GM23338 (cell line): Measurements from ENCODE around the gene DMAC2L. TPM values are rescaled to one million over a fixed set of nuclear protein-coding genes. Genes with fewer than 3 reads are reported as not detected.

Experiments
- ATAC-seq: fragments of 200-7000 bp; cut with Tn5 transposase; 3 replicates; pipeline ENCODE4 v1.9.1; 2020
- DNase-seq: peaks from one replicate; pipeline ENCODE4 v3.0.0-alpha.2; 2015; ENCODE audit warnings: low spot score
- H2AFZ ChIP-seq: fragments of 200-600 bp; sonication (generic); 2 replicates; pipeline ENCODE4 v1.8.0; 2016; ENCODE audit warnings: antibody characterized with exemption, mild to moderate bottlenecking, moderate library complexity
- H3F3A ChIP-seq: fragments of 200-600 bp; sonication (generic); replicated peaks from 2 replicates; pipeline ENCODE4 v1.8.0; 2017; ENCODE audit warnings: antibody characterized with exemption, mixed run types, low read depth
- H3K27ac ChIP-seq: fragments of 200-600 bp; sonication (generic); 2 replicates; pipeline ENCODE4 v1.6.1; 2016; ENCODE audit warnings: low read depth
- H3K27me3 ChIP-seq: fragments of 200-600 bp; sonication (generic); 2 replicates; pipeline ENCODE4 v1.8.0; 2016; ENCODE audit warnings: mild to moderate bottlenecking, mixed run types, moderate library complexity; ENCODE audit not compliant: insufficient read depth
- H3K36me3 ChIP-seq: fragments of 200-600 bp; sonication (generic); 2 replicates; pipeline ENCODE4 v1.8.0; 2016; ENCODE audit warnings: mild to moderate bottlenecking; ENCODE audit not compliant: insufficient read depth
- H3K4me1 ChIP-seq: fragments of 200-600 bp; sonication (generic); 2 replicates; pipeline ENCODE4 v1.8.0; 2016; ENCODE audit warnings: mild to moderate bottlenecking, moderate library complexity; ENCODE audit not compliant: insufficient read depth
- H3K4me2 ChIP-seq: fragments of 200-600 bp; sonication (generic); 2 replicates; pipeline ENCODE4 v1.7.1; 2017; ENCODE audit warnings: mixed run types
- H3K4me3 ChIP-seq: fragments of 200-600 bp; sonication (generic); 2 replicates; pipeline ENCODE4 v1.6.1; 2016; ENCODE audit warnings: mixed run types
- H3K79me2 ChIP-seq: fragments of 200-600 bp; sonication (generic); replicated peaks from 2 replicates; pipeline ENCODE4 v1.8.0; 2017; ENCODE audit warnings: mild to moderate bottlenecking; ENCODE audit not compliant: insufficient read depth
- H3K9me2 ChIP-seq: fragments of 200-600 bp; sonication (generic); 2 replicates; pipeline ENCODE4 v1.8.0; 2017; ENCODE audit not compliant: insufficient read depth
- H4K20me1 ChIP-seq: fragments of 200-600 bp; sonication (generic); replicated peaks from 2 replicates; pipeline ENCODE4 v1.8.0; 2017; ENCODE audit warnings: mild to moderate bottlenecking; ENCODE audit not compliant: insufficient read depth
- H3K27ac Mint-ChIP-seq: 2 replicates; pipeline ENCODE4 v1.8.0; 2020; ENCODE audit warnings: inconsistent platforms, mild to moderate bottlenecking, moderate library complexity, mixed read lengths
- H3K27me3 Mint-ChIP-seq: 3 replicates; pipeline ENCODE4 v1.8.0; 2022; ENCODE audit warnings: low read depth, mild to moderate bottlenecking, moderate library complexity, mixed read lengths, inconsistent platforms; ENCODE audit not compliant: insufficient read depth, poor library complexity
- H3K36me3 Mint-ChIP-seq: 3 replicates; pipeline ENCODE4 v1.8.0; 2021; ENCODE audit warnings: low read depth, mild to moderate bottlenecking, inconsistent platforms, moderate library complexity, mixed read lengths
- H3K4me1 Mint-ChIP-seq: 3 replicates; pipeline ENCODE4 v1.8.0; 2020; ENCODE audit warnings: mild to moderate bottlenecking, inconsistent platforms, mixed read lengths
- H3K4me3 Mint-ChIP-seq: 3 replicates; pipeline ENCODE4 v1.8.0; 2021; ENCODE audit warnings: moderate library complexity, mild to moderate bottlenecking, inconsistent platforms, mixed read lengths
- H3K9me3 Mint-ChIP-seq: 3 replicates; pipeline ENCODE4 v1.8.0; 2020; ENCODE audit warnings: moderate library complexity, mild to moderate bottlenecking, inconsistent platforms, mixed read lengths
- CREB1 ChIP-seq: fragments of 250-450 bp; sonication (Bioruptor Pico); IDR thresholded peaks from 2 replicates; pipeline ENCODE4 v1.5.0; 2020; ENCODE audit warnings: low read depth, mild to moderate bottlenecking, moderate library complexity
- CTCF ChIP-seq, 2 experiments: fragments of 200-600 bp in 1 of 2; sonication (generic) in 1 of 2; conservative IDR thresholded peaks; 2 replicates each; pipeline versions ENCODE4 v1.5.1 to v1.6.1; 2016 to 2017; ENCODE audit warnings: antibody characterized with exemption in 2 of 2, low read depth in 2 of 2, mild to moderate bottlenecking in 2 of 2, moderate library complexity in 1 of 2
- ETS1 ChIP-seq: IDR thresholded peaks from 2 replicates; pipeline ENCODE4 v1.6.1; 2016; ENCODE audit warnings: antibody characterized with exemption
- EZH2 ChIP-seq: fragments of 200-600 bp; sonication (generic); IDR thresholded peaks from one replicate; pipeline ENCODE4 v1.8.0; 2017; ENCODE audit warnings: antibody characterized with exemption, mild to moderate bottlenecking, low read depth; ENCODE audit not compliant: unreplicated experiment
- EZH2phosphoT487 ChIP-seq: fragments of 200-600 bp; sonication (generic); IDR thresholded peaks from one replicate; pipeline ENCODE4 v1.8.1; 2018; ENCODE audit warnings: antibody characterized with exemption; ENCODE audit not compliant: unreplicated experiment
- JUNB ChIP-seq: IDR thresholded peaks from one replicate; pipeline ENCODE4 v1.6.1; 2016; ENCODE audit warnings: antibody characterized with exemption; ENCODE audit not compliant: unreplicated experiment
- NANOG ChIP-seq: IDR thresholded peaks from 2 replicates; pipeline ENCODE4 v1.6.1; 2016; ENCODE audit warnings: antibody characterized with exemption, borderline replicate concordance
- POLR2AphosphoS5 ChIP-seq: IDR thresholded peaks from 2 replicates; pipeline ENCODE4 v1.6.1; 2016; ENCODE audit warnings: antibody characterized with exemption, low read depth
- REST ChIP-seq: IDR thresholded peaks from one replicate; pipeline ENCODE4 v1.6.1; 2018; ENCODE audit warnings: antibody characterized with exemption; ENCODE audit not compliant: unreplicated experiment
- STAT1 ChIP-seq: IDR thresholded peaks from one replicate; pipeline ENCODE4 v1.6.1; 2016; ENCODE audit warnings: antibody characterized with exemption; ENCODE audit not compliant: unreplicated experiment
- ZNF114 ChIP-seq: fragments of 250-450 bp; sonication (Bioruptor Pico); IDR thresholded peaks from 2 replicates; pipeline ENCODE4 v1.5.0; 2020; ENCODE audit warnings: mild to moderate bottlenecking, moderate library complexity
- ZNF331 ChIP-seq: fragments of 250-450 bp; sonication (Bioruptor Pico); IDR thresholded peaks from 2 replicates; pipeline ENCODE4 v1.5.0; 2020; ENCODE audit warnings: low read depth, mild to moderate bottlenecking, moderate library complexity
- ZNF462 ChIP-seq: fragments of 250-450 bp; sonication (Bioruptor Pico); IDR thresholded peaks from 2 replicates; pipeline ENCODE4 v1.5.0; 2020; ENCODE audit warnings: mild to moderate bottlenecking, moderate library complexity
- polyA plus RNA-seq: library from polyadenylated mRNA; unstranded; fragments of >200 nt; fragmentation: Nextera tagmentation; extraction: Ambion mirVana; gene quantifications from 2 replicates; pipeline ENCODE4 v1.2.1, GENCODE V29; 2016
- total RNA-seq: library from RNA; depleted of rRNA; stranded (reverse); fragments of >200 nt; shearing (Covaris generic); gene quantifications from 2 replicates; pipeline ENCODE4 v1.2.3, GENCODE V29; 2014

Gene DMAC2L
- total and polyA plus RNA-seq, 2 experiments from 2014 or later, result 22.5 to 33.8 TPM

GRCh38 chr14:50270932-50271331 is 41.2 kb upstream of the DMAC2L start:
- no peak for ATAC-seq
- Histone ChIP-seq H3K9me2 (no peaks in the 10 kb centered on the region), H3K4me3 (no peak overlapping the region), H3F3A (no peaks in the 10 kb centered on the region), H2AFZ (no peak overlapping the region), H3K79me2 (no peaks in the 10 kb centered on the region), H3K27me3 (no peaks in the 10 kb centered on the region), H3K36me3 (peaks cover 5% of the 10 kb centered on the region; the same call in 1 of the 2 replicates), H3K4me1 (no peaks in the 10 kb centered on the region), H3K27ac (no peak overlapping the region), H3K4me2 (no peak overlapping the region), H4K20me1 (no peaks in the 10 kb centered on the region; the same call in none of the 2 replicates)
- H3K9me3 Mint-ChIP-seq, result no peaks in the 10 kb centered on the region
- H3K36me3 Mint-ChIP-seq, result no peaks in the 10 kb centered on the region; the same call in 2 of the 3 replicates
- H3K27ac Mint-ChIP-seq, result no peak overlapping the region
- H3K4me3 Mint-ChIP-seq, result no peak overlapping the region
- no peak for DNase-seq
- H3K27me3 Mint-ChIP-seq, result peaks cover 3% of the 10 kb centered on the region
- TF ChIP-seq NANOG (no peak), ZNF114 (CRISPR knock-in tag) (no peak), STAT1 (no peak), ETS1 (no peak), ZNF331 (CRISPR knock-in tag) (no peak), EZH2 (no peak), CREB1 (CRISPR knock-in tag) (no peak), POLR2AphosphoS5 (no peak), REST (no peak), EZH2phosphoT487 (no peak), CTCF (conservative IDR thresholded peaks at IDR 0.05; ENCODE audit: low read depth in 2 of 2) (no peak), JUNB (no peak), ZNF462 (CRISPR knock-in tag) (no peak)
- H3K4me1 Mint-ChIP-seq, result no peaks in the 10 kb centered on the region
